HepG2 (cell line): Measurements from ENCODE around the gene RAB6B. TPM values are rescaled to one million over a fixed set of nuclear protein-coding genes. Genes with fewer than 3 reads are reported as not detected.
A peak's percentile ranks its signal among the peaks of the same experiment; 100 is the strongest.

ENCODE experiments used
- ATAC-seq: fragments of 200-7000 bp; cut with Tn5 transposase; 3 replicates; pipeline ENCODE4 v1.9.1; 2020; ENCODE audit warnings: mild to moderate bottlenecking, moderate library complexity
- BruUV-seq: library from RNA; stranded (reverse); fragments of 400-500 nt; replicated peaks from 2 replicates; lab custom pipeline; 2021; lab: Mats Ljungman, UMichigan
- CTCF ChIA-PET: fragments of 300-600 bp; formaldehyde crosslinking; extraction: SDS; loops from one replicate; lab custom pipeline; 2021; ENCODE audit warnings: low total read pairs, inconsistent platforms, low intra/inter-chr PET ratio; lab: Yijun Ruan, JAX
- POLR2A ChIA-PET: fragments of 350-600 bp; sonication (Branson Sonifier 250); formaldehyde crosslinking; loops from one replicate; lab custom pipeline; 2020; ENCODE audit warnings: antibody characterized with exemption, inconsistent platforms; lab: Yijun Ruan, JAX
- DNase-seq: peaks from one replicate; pipeline ENCODE4 v3.0.0-alpha.2; 2015; ENCODE audit warnings: low spot score
- FAIRE-seq: peaks from 3 replicates; lab custom pipeline; 2011; peaks lifted over from hg19 to GRCh38; lab: Jason Lieb, UNC
- H2AFZ ChIP-seq: one replicate; pipeline ENCODE4 v1.6.1; 2011; ENCODE audit warnings: low read length, inconsistent platforms
- H3K27ac ChIP-seq: fragments of 300-600 bp; 3 replicates; pipeline ENCODE4 v1.8.0; 2011; ENCODE audit warnings: mixed run types, mild to moderate bottlenecking, mixed read lengths, low read length, inconsistent platforms; ENCODE audit not compliant: insufficient read depth; ENCODE audit errors: extremely low read length
- H3K27me3 ChIP-seq, 2 experiments: fragments of 200-600 bp in 1 of 2; 2 replicates in 1 of 2; 3 replicates in 1 of 2; pipeline versions ENCODE4 v1.6.0 to v1.8.0; 2011; ENCODE audit warnings: low read length in 2 of 2, mild to moderate bottlenecking in 2 of 2, moderate library complexity in 2 of 2, inconsistent platforms in 1 of 2; ENCODE audit not compliant: insufficient read depth in 2 of 2, control insufficient read depth in 1 of 2
- H3K36me3 ChIP-seq, 2 experiments: fragments of 200-600 bp in 1 of 2; replicated peaks in 1 of 2; 2 replicates in 1 of 2; 3 replicates in 1 of 2; pipeline versions ENCODE4 v1.5.1 to v1.8.0; 2011; ENCODE audit warnings: low read length in 2 of 2, inconsistent platforms in 1 of 2; ENCODE audit not compliant: insufficient read depth in 2 of 2, control insufficient read depth in 1 of 2
- H3K4me1 ChIP-seq: 2 replicates; pipeline ENCODE4 v1.5.1; 2012; ENCODE audit warnings: low read length, inconsistent platforms; ENCODE audit not compliant: insufficient read depth
- H3K4me2 ChIP-seq: 2 replicates; pipeline ENCODE4 v1.6.0; 2011; ENCODE audit warnings: low read depth, low read length, inconsistent platforms
- H3K4me3 ChIP-seq, 3 experiments: fragments of 200-600 bp in 1 of 3; sonication (generic), shearing (Covaris generic) in 1 of 3; replicated peaks in 1 of 3; 2 replicates each; pipeline ENCODE4 v1.5.1; 2011 to 2016; ENCODE audit warnings: low read length in 3 of 3, inconsistent platforms in 2 of 3, low read depth in 2 of 3, mild to moderate bottlenecking in 2 of 3, control low read depth in 1 of 3, mixed read lengths in 1 of 3; ENCODE audit not compliant: insufficient read depth in 1 of 3
- H3K79me2 ChIP-seq: one replicate; pipeline ENCODE4 v1.6.1; 2011; ENCODE audit warnings: low read length, inconsistent platforms; ENCODE audit not compliant: insufficient read depth
- H3K9ac ChIP-seq: 2 replicates; pipeline ENCODE4 v1.6.0; 2011; ENCODE audit warnings: mild to moderate bottlenecking, low read depth, low read length, inconsistent platforms; ENCODE audit not compliant: insufficient read depth
- H3K9me3 ChIP-seq: 2 replicates; pipeline ENCODE4 v1.5.1; 2012; ENCODE audit warnings: mild to moderate bottlenecking, low read length
- H4K20me1 ChIP-seq: 2 replicates; pipeline ENCODE4 v1.6.0; 2011; ENCODE audit warnings: inconsistent platforms, mild to moderate bottlenecking, low read length, moderate library complexity; ENCODE audit not compliant: insufficient read depth
- AHDC1 ChIP-seq: sonication (generic); formaldehyde crosslinking; IDR thresholded peaks from 2 replicates; pipeline ENCODE4 v1.5.1; 2020; ENCODE audit warnings: mild to moderate bottlenecking, missing genetic modification reagents, borderline replicate concordance
- CEBPG ChIP-seq: IDR thresholded peaks from 2 replicates; pipeline ENCODE4 v1.6.1; 2016
- CREB1 ChIP-seq, 2 experiments: fragments of 450-650 bp in 1 of 2; IDR thresholded peaks; 2 replicates each; pipeline ENCODE4 v1.6.1; 2016 to 2017; ENCODE audit warnings: control low read depth in 1 of 2, mild to moderate bottlenecking in 1 of 2, missing compliant biosample characterization in 1 of 2, missing genetic modification characterization in 1 of 2
- FOSL2 ChIP-seq: sonication (generic); formaldehyde crosslinking; IDR thresholded peaks from 2 replicates; pipeline ENCODE4 v1.4.0; 2020; ENCODE audit warnings: missing genetic modification reagents
- GATAD1 ChIP-seq: IDR thresholded peaks from 2 replicates; pipeline ENCODE4 v1.6.1; 2016; ENCODE audit warnings: missing genetic modification reagents, missing compliant biosample characterization
- HES4 ChIP-seq: sonication (generic); formaldehyde crosslinking; IDR thresholded peaks from 2 replicates; pipeline ENCODE4 v1.9.0; 2021; ENCODE audit warnings: mild to moderate bottlenecking, missing genetic modification reagents, borderline replicate concordance
- HIVEP1 ChIP-seq: sonication (generic); formaldehyde crosslinking; IDR thresholded peaks from 2 replicates; pipeline ENCODE4 v1.4.0; 2020; ENCODE audit warnings: mild to moderate bottlenecking, missing genetic modification reagents
- HNRNPLL ChIP-seq: fragments of 200-400 bp; formaldehyde crosslinking; IDR thresholded peaks from 2 replicates; pipeline ENCODE4 v1.6.1; 2017; ENCODE audit warnings: mild to moderate bottlenecking, low read depth, low read length; ENCODE audit not compliant: poor library complexity, severe bottlenecking
- NFIC ChIP-seq: IDR thresholded peaks from 2 replicates; pipeline ENCODE4 v1.6.1; 2012; ENCODE audit warnings: mild to moderate bottlenecking, low read length, inconsistent platforms
- NFRKB ChIP-seq: fragments of 450-650 bp; IDR thresholded peaks from 2 replicates; pipeline ENCODE4 v1.6.1; 2017
- PAX8 ChIP-seq: sonication (generic); formaldehyde crosslinking; IDR thresholded peaks from 2 replicates; pipeline ENCODE4 v1.8.0; 2022; ENCODE audit warnings: mild to moderate bottlenecking, missing genetic modification reagents, borderline replicate concordance
- SSRP1 ChIP-seq: IDR thresholded peaks from 2 replicates; pipeline ENCODE4 v1.6.1; 2016; ENCODE audit warnings: control low read depth
- TCF7L2 ChIP-seq: IDR thresholded peaks from 2 replicates; pipeline ENCODE4 v1.6.1; 2011; ENCODE audit warnings: mild to moderate bottlenecking, low read depth, low read length, moderate library complexity
- ZBTB21 ChIP-seq: sonication (generic); formaldehyde crosslinking; IDR thresholded peaks from 2 replicates; pipeline ENCODE4 v1.4.0; 2020; ENCODE audit warnings: missing genetic modification reagents
- ZNF230 ChIP-seq: sonication (generic); formaldehyde crosslinking; IDR thresholded peaks from 2 replicates; pipeline ENCODE4 v1.4.0; 2020; ENCODE audit warnings: mild to moderate bottlenecking, missing genetic modification reagents
- ZNF274 ChIP-seq: sonication (generic); formaldehyde crosslinking; IDR thresholded peaks from 2 replicates; pipeline ENCODE4 v1.5.1; 2020; ENCODE audit warnings: mild to moderate bottlenecking, missing genetic modification reagents
- ZNF33B ChIP-seq: sonication (generic); formaldehyde crosslinking; IDR thresholded peaks from 2 replicates; pipeline ENCODE4 v1.5.1; 2020; ENCODE audit warnings: mild to moderate bottlenecking, missing genetic modification reagents
- ZNF607 ChIP-seq: sonication (generic); formaldehyde crosslinking; IDR thresholded peaks from 2 replicates; pipeline ENCODE4 v1.5.1; 2020; ENCODE audit warnings: missing genetic modification reagents, mild to moderate bottlenecking, borderline replicate concordance
- ZNF674 ChIP-seq: sonication (generic); formaldehyde crosslinking; IDR thresholded peaks from 2 replicates; pipeline ENCODE4 v1.5.0; 2020; ENCODE audit warnings: low read depth, mild to moderate bottlenecking, missing genetic modification reagents
- ZNF713 ChIP-seq: sonication (generic); formaldehyde crosslinking; IDR thresholded peaks from 2 replicates; pipeline ENCODE4 v1.4.0; 2020; ENCODE audit warnings: mild to moderate bottlenecking, missing genetic modification reagents
- WGBS: methylation state at CpG from one replicate; pipeline ENCODE4 v1.1.6; 2017; ENCODE audit warnings: low lambda C conversion rate; 5-methylcytosine and 5-hydroxymethylcytosine counted together
- in situ Hi-C: cut with HindIII; loops from 2 replicates; pipeline ENCODE4 v1.10.0; 2017; ENCODE audit warnings: low pct_unique_long_range_greater_than_20kb; ENCODE audit not compliant: extremely low pct_ligation_motif_present
- intact Hi-C: fragments of 100-400 bp; cut with micrococcal nuclease; formaldehyde crosslinking; loops from one replicate; pipeline ENCODE4 v1.10.0; 2022; ENCODE audit not compliant: unreplicated experiment
- polyA plus RNA-seq, 8 experiments: library from polyadenylated mRNA; depleted of rRNA in 3 of 8; stranded (reverse) in 7 of 8; unstranded in 1 of 8; fragments of >200 nt; fragmentation: Illumina TruSeq in 4 of 8; extraction: Trizol in 4 of 8; gene quantifications; 2 replicates each; pipeline versions ENCODE4 v1.2.1 to v1.2.3, GENCODE V29; 2011 to 2016; ENCODE audit warnings: low read depth in 4 of 8, missing spikeins in 1 of 8, mixed read lengths in 1 of 8; ENCODE audit not compliant: insufficient read depth in 1 of 8
- total RNA-seq, 5 experiments: library from RNA; depleted of rRNA; stranded (reverse); fragments of >200 nt; fragmentation: Illumina TruSeq; extraction: Trizol; gene quantifications; 2 replicates each; pipeline ENCODE4 v1.2.3, GENCODE V29; 2016; ENCODE audit warnings: low read depth in 1 of 5

The RAB6B gene
- total and polyA plus RNA-seq, 2 of the 13 experiments (the other 11 are each of a cell fraction or from before 2014, with no cell fraction given) = 0.16 TPM; not detected in 1

- TF ChIP-seq AHDC1 (CRISPR knock-in tag) = no peak
- TF ChIP-seq HIVEP1 (CRISPR knock-in tag) = no peak
- no peak for TF ChIP-seq NFIC
- TF ChIP-seq ZNF33B (CRISPR knock-in tag) = no peak
- TF ChIP-seq ZNF230 (CRISPR knock-in tag) = no peak
- TF ChIP-seq, all 625 proteins: peak for 0
Measured at GRCh38 chr3:133803469-133803868, 92.2 kb downstream of the RAB6B start (continued).

- ChIA-PET CTCF (no interaction called here), POLR2A (interaction anchor here (0.8 to 1.1 kb wide), 4 partner anchors 18 to 227 kb away, joined by 3 to 5 read pairs (median 3); partner anchors contain the start of genes CDV3 and TF)
- peaks cover 19% of the 10 kb centered on the region for H3K4me1 ChIP-seq
- ATAC-seq (peak; percentile 96), DNase-seq (peak; percentile 69), FAIRE-seq (no peak)
- no peak overlapping the region for H2AFZ ChIP-seq
- WGBS = 21% methylated on average over 6 of the region's 7 CpGs
- BruUV-seq = no TSS peak
- H3K4me3 ChIP-seq = no peak overlapping the region
- H3K27me3 ChIP-seq = no peaks in the 10 kb centered on the region
- H3K4me2 ChIP-seq = peak overlapping the region; percentile 25
- H3K9ac ChIP-seq = no peak overlapping the region
- in situ Hi-C loops (no loop called here), intact Hi-C loops (no loop called here)
- peaks cover 3% of the 10 kb centered on the region; the same call in 1 of the 2 replicates for H3K9me3 ChIP-seq
- H3K36me3 ChIP-seq = no peaks in the 10 kb centered on the region
- no peak overlapping the region for H3K27ac ChIP-seq
- no peaks in the 10 kb centered on the region for H3K79me2 ChIP-seq
- H4K20me1 ChIP-seq = no peaks in the 10 kb centered on the region
- TF ChIP-seq NFRKB (no peak), TCF7L2 (no peak), ZNF674 (CRISPR knock-in tag) (no peak), ZNF713 (CRISPR knock-in tag) (no peak), CEBPG (CRISPR knock-in tag) (peak; percentile 78), SSRP1 (CRISPR knock-in tag) (no peak), ZNF274 (CRISPR knock-in tag) (no peak), CREB1 (IDR thresholded peaks at IDR 0.05) (0 out of 2 replicates have a peak, but pooled peaks have one; percentile 21), CREB1 (CRISPR knock-in tag; IDR thresholded peaks at IDR 0.05) (no peak), ZBTB21 (peak; percentile 67), HNRNPLL (no peak), HES4 (CRISPR knock-in tag) (no peak), PAX8 (CRISPR knock-in tag) (no peak), ZNF607 (CRISPR knock-in tag) (no peak), GATAD1 (CRISPR knock-in tag) (no peak), FOSL2 (CRISPR knock-in tag) (peak; percentile 90)
Measured at GRCh38 chr3:133799794-133800585, 95.7 kb downstream of the RAB6B start.
